ENCODE results near the gene CMTM5. TPM values are rescaled to one million over a fixed set of nuclear protein-coding genes. Genes with fewer than 3 reads are reported as not detected.
"Not testable (repeated sequence)": the region's sequence is repeated elsewhere in the genome, so short reads cannot be mapped to it uniquely, and the experiment has no call there.

Gene CMTM5
- total RNA-seq, 1 experiment from 2014 or later: not detected

- no peak for DNase-seq (ENCODE audit: low spot score)
Observed at GRCh38 chr14:23414906-23415820, 38.3 kb downstream of the CMTM5 start.

GRCh38 chr14:23415821-23416778 is 39.3 kb downstream of the CMTM5 start:
- no peak for DNase-seq (ENCODE audit: low spot score)

GRCh38 chr14:23416801-23417200 is 40.0 kb downstream of the CMTM5 start:
- DNase-seq (ENCODE audit: low spot score): no peak

- DNase-seq (ENCODE audit: low spot score): not testable (repeated sequence)
Observed at GRCh38 chr14:23417269-23417668, 40.4 kb downstream of the CMTM5 start.

- no peak for DNase-seq (ENCODE audit: low spot score)
Observed at GRCh38 chr14:23418021-23418420, 41.2 kb downstream of the CMTM5 start.

- not testable (repeated sequence) for DNase-seq (ENCODE audit: low spot score)
Observed at GRCh38 chr14:23419646-23420045, 42.8 kb downstream of the CMTM5 start.

- DNase-seq (ENCODE audit: low spot score): no peak
Observed at GRCh38 chr14:23421594-23421993, 44.7 kb downstream of the CMTM5 start.

GRCh38 chr14:23423657-23424056 is 46.8 kb downstream of the CMTM5 start:
- DNase-seq (ENCODE audit: low spot score): no peak

GRCh38 chr14:23425169-23425568 is 48.3 kb downstream of the CMTM5 start:
- DNase-seq (ENCODE audit: low spot score): no peak

- DNase-seq (ENCODE audit: low spot score): not testable (repeated sequence)
Observed at GRCh38 chr14:23425798-23426197, 49.0 kb downstream of the CMTM5 start.

GRCh38 chr14:23428686-23429495 is 52.0 kb downstream of the CMTM5 start:
- no peak for DNase-seq (ENCODE audit: low spot score)

Small RNA genes lying within 50 kb of the gene (small RNA-seq; reads per million reads assigned to genes)
- gene MIR208A: not detected
- gene MIR208B: not detected

Other genes with a start within 250 kb of the CMTM5 start
- gene SLC7A8, start 193.4 kb upstream of the CMTM5 start, total RNA-seq (2014; rRNA removed; shearing (Covaris generic)): 0.03 and 0.23 TPM in 2 replicates
- gene RNF212B, start 139.1 kb upstream of the CMTM5 start, total RNA-seq (2014; rRNA removed; shearing (Covaris generic)): not detected in 2 replicates
- gene HOMEZ, start 90.9 kb upstream of the CMTM5 start, total RNA-seq (2014; rRNA removed; shearing (Covaris generic)): 4.3 and 7.9 TPM in 2 replicates
- 2.7 and 4.3 TPM in 2 replicates for gene PPP1R3E, start 74.2 kb upstream of the CMTM5 start, total RNA-seq (2014; rRNA removed; shearing (Covaris generic))
- 14.6 and 20.3 TPM in 2 replicates for gene BCL2L2, start 70.2 kb upstream of the CMTM5 start, total RNA-seq (2014; rRNA removed; shearing (Covaris generic))
- 63.4 and 72.1 TPM in 2 replicates for gene PABPN1, start 55.6 kb upstream of the CMTM5 start, total RNA-seq (2014; rRNA removed; shearing (Covaris generic))
- gene SLC22A17, start 24.2 kb upstream of the CMTM5 start, total RNA-seq (2014; rRNA removed; shearing (Covaris generic)): not detected in 2 replicates
- gene EFS, start 11.9 kb upstream of the CMTM5 start, total RNA-seq (2014; rRNA removed; shearing (Covaris generic)): not detected in 2 replicates
- not detected in 2 replicates for gene IL25, start 4.2 kb upstream of the CMTM5 start, total RNA-seq (2014; rRNA removed; shearing (Covaris generic))
- not detected in 2 replicates for gene MYH6, start 31.2 kb downstream of the CMTM5 start, total RNA-seq (2014; rRNA removed; shearing (Covaris generic))
- not detected in 2 replicates for gene MYH7, start 58.6 kb downstream of the CMTM5 start, total RNA-seq (2014; rRNA removed; shearing (Covaris generic))
- gene NGDN, start 92.7 kb downstream of the CMTM5 start, total RNA-seq (2014; rRNA removed; shearing (Covaris generic)): 14.6 and 28.3 TPM in 2 replicates
- 0.58 TPM in 1 of 2 replicates, not detected in the other for gene ZFHX2, start 174.7 kb downstream of the CMTM5 start, total RNA-seq (2014; rRNA removed; shearing (Covaris generic))
- 13.5 and 30.0 TPM in 2 replicates for gene THTPA, start 179.2 kb downstream of the CMTM5 start, total RNA-seq (2014; rRNA removed; shearing (Covaris generic))
- 67.6 and 77.9 TPM in 2 replicates for gene AP1G2, start 190.7 kb downstream of the CMTM5 start, total RNA-seq (2014; rRNA removed; shearing (Covaris generic))
- not detected in 2 replicates for gene JPH4, start 201.7 kb downstream of the CMTM5 start, total RNA-seq (2014; rRNA removed; shearing (Covaris generic))